Endothelial cell of umbilical vein (primary cell): Measurements from ENCODE around the gene FA2H. TPM values are rescaled to one million over a fixed set of nuclear protein-coding genes. Genes with fewer than 3 reads are reported as not detected.

Source experiments
- BruUV-seq: library from RNA; stranded (reverse); fragments of 400-500 nt; replicated peaks from 2 replicates; lab custom pipeline; 2021; lab: Mats Ljungman, UMichigan
- CTCF ChIA-PET: fragments of 300-600, 350-600 bp; sonication (Branson Sonifier 250); formaldehyde crosslinking; loops from one replicate; lab custom pipeline; 2021; ENCODE audit warnings: antibody characterized with exemption, inconsistent platforms; lab: Charles Lee
- POLR2A ChIA-PET: fragments of 300-600, 350-600 bp; sonication (Branson Sonifier 250); formaldehyde crosslinking; loops from one replicate; lab custom pipeline; 2021; ENCODE audit warnings: antibody characterized with exemption, inconsistent platforms; lab: Charles Lee
- DNase-seq: peaks from one replicate; pipeline ENCODE4 v3.0.0-alpha.2; 2011; ENCODE audit warnings: low read depth, low spot score
- FAIRE-seq: peaks from 2 replicates; lab custom pipeline; 2011; peaks lifted over from hg19 to GRCh38; lab: Jason Lieb, UNC
- H2AFZ ChIP-seq: 2 replicates; pipeline ENCODE4 v1.6.0; 2012; ENCODE audit warnings: low read depth, low read length, control low read depth, inconsistent platforms
- H3K27ac ChIP-seq: 2 replicates; pipeline ENCODE4 v1.5.1; 2011; ENCODE audit warnings: low read depth, mild to moderate bottlenecking, control low read depth, low read length, moderate library complexity; ENCODE audit not compliant: insufficient read depth
- H3K27me3 ChIP-seq, 2 experiments: 2 replicates each; pipeline versions ENCODE4 v1.6.0 to v1.6.1; 2011; ENCODE audit warnings: low read length in 2 of 2, mixed read lengths in 1 of 2; ENCODE audit not compliant: control insufficient read depth in 2 of 2, insufficient read depth in 2 of 2
- H3K36me3 ChIP-seq, 2 experiments: 2 replicates in 1 of 2; 3 replicates in 1 of 2; pipeline ENCODE4 v1.5.1; 2011; ENCODE audit warnings: low read length in 2 of 2, mild to moderate bottlenecking in 1 of 2, moderate library complexity in 1 of 2; ENCODE audit not compliant: control insufficient read depth in 2 of 2, insufficient read depth in 2 of 2; ENCODE audit errors: extremely low read depth in 1 of 2
- H3K4me1 ChIP-seq: 3 replicates; pipeline ENCODE4 v1.5.1; 2011; ENCODE audit warnings: mild to moderate bottlenecking, low read length; ENCODE audit not compliant: control insufficient read depth, insufficient read depth; ENCODE audit errors: extremely low read depth
- H3K4me2 ChIP-seq: 2 replicates; pipeline ENCODE4 v1.6.1; 2011; ENCODE audit warnings: low read length, control low read depth, mixed read lengths; ENCODE audit not compliant: insufficient read depth
- H3K4me3 ChIP-seq, 3 experiments: fragments of 200-600 bp in 1 of 3; sonication (generic), shearing (Covaris generic) in 1 of 3; replicated peaks in 1 of 3; 2 replicates each; pipeline ENCODE4 v1.5.1; 2011 to 2016; ENCODE audit warnings: control low read depth in 3 of 3, low read length in 3 of 3, mild to moderate bottlenecking in 2 of 3, inconsistent platforms in 1 of 3, low read depth in 1 of 3, moderate library complexity in 1 of 3; ENCODE audit not compliant: insufficient read depth in 1 of 3
- H3K79me2 ChIP-seq: 2 replicates; pipeline ENCODE4 v1.6.0; 2012; ENCODE audit warnings: low read length, inconsistent platforms; ENCODE audit not compliant: control insufficient read depth, insufficient read depth
- H3K9ac ChIP-seq: replicated peaks from 2 replicates; pipeline ENCODE3; 2011; ENCODE audit warnings: low read length, control low read depth; ENCODE audit not compliant: insufficient read depth; ENCODE audit errors: extremely low read depth
- H3K9me1 ChIP-seq: replicated peaks from 3 replicates; pipeline ENCODE4 v1.6.0; 2011; ENCODE audit warnings: mild to moderate bottlenecking, low read length; ENCODE audit not compliant: control insufficient read depth, insufficient read depth; ENCODE audit errors: extremely low read depth
- H3K9me3 ChIP-seq: replicated peaks from 2 replicates; pipeline ENCODE4 v1.5.1; 2012; ENCODE audit warnings: low read length, inconsistent platforms; ENCODE audit not compliant: control insufficient read depth, insufficient read depth
- H4K20me1 ChIP-seq: replicated peaks from 2 replicates; pipeline ENCODE3; 2011; ENCODE audit warnings: mild to moderate bottlenecking, low read length; ENCODE audit not compliant: control insufficient read depth, insufficient read depth; ENCODE audit errors: extremely low read depth
- FOS ChIP-seq: IDR thresholded peaks from 2 replicates; pipeline ENCODE4 v1.6.1; 2011; ENCODE audit warnings: mild to moderate bottlenecking, low read length, moderate library complexity, borderline replicate concordance; ENCODE audit not compliant: insufficient read depth
- GATA2 ChIP-seq: IDR thresholded peaks from 2 replicates; pipeline ENCODE4 v1.7.0; 2011; ENCODE audit warnings: low read depth, mild to moderate bottlenecking, moderate library complexity, mixed read lengths, low read length; ENCODE audit not compliant: insufficient read length, insufficient read depth
- JUN ChIP-seq: IDR thresholded peaks from 2 replicates; pipeline ENCODE4 v1.6.1; 2011; ENCODE audit warnings: borderline replicate concordance, low read depth; ENCODE audit not compliant: insufficient read length, insufficient read depth
- MYC ChIP-seq: IDR thresholded peaks from one replicate; pipeline ENCODE4 v1.6.1; 2011; ENCODE audit warnings: mild to moderate bottlenecking, low read depth, low read length
- POLR2A ChIP-seq: IDR thresholded peaks from 2 replicates; pipeline ENCODE4 v1.6.1; 2012; ENCODE audit warnings: low read depth, mild to moderate bottlenecking, control low read depth, low read length
- POLR2AphosphoS5 ChIP-seq: IDR thresholded peaks from 2 replicates; pipeline ENCODE4 v1.6.1; 2012; ENCODE audit warnings: low read depth, mild to moderate bottlenecking, control low read depth, low read length, moderate library complexity; ENCODE audit not compliant: insufficient read depth
- dilution Hi-C: fragments of 300-500 bp; cut with MboI; formaldehyde crosslinking; loops from one replicate; pipeline ENCODE4 v1.15.0; 2019; ENCODE audit warnings: low sequenced_read_pairs; ENCODE audit not compliant: extremely low pct_ligation_motif_present
- intact Hi-C: fragments of 100-400 bp; cut with micrococcal nuclease; formaldehyde crosslinking; loops from one replicate; pipeline ENCODE4 v1.10.0; 2022
- polyA plus RNA-seq, 4 experiments: library from polyadenylated mRNA; depleted of rRNA in 3 of 4; stranded (reverse) in 3 of 4; unstranded in 1 of 4; fragments of >200 nt; gene quantifications; 2 replicates each; pipeline versions ENCODE4 v1.2.1 to v1.2.3, GENCODE V29; 2011 to 2012; ENCODE audit warnings: missing spikeins in 1 of 4
- total RNA-seq: library from RNA; stranded (reverse); gene quantifications from 2 replicates; pipeline ENCODE4 v1.2.3, GENCODE V29; 2021
- TF ChIP-seq, protein P1 (sequence below): IDR thresholded peaks from 2 replicates; pipeline ENCODE4 v1.6.1; 2011; ENCODE audit not compliant: insufficient read depth, insufficient read length
- TF ChIP-seq, protein P2 (sequence below), 2 donors: IDR thresholded peaks; 1 replicate in 1 of 2; 2 replicates in 1 of 2; pipeline ENCODE4 v1.5.1; 2011; ENCODE audit warnings: low read length in 2 of 2, mild to moderate bottlenecking in 2 of 2, moderate library complexity in 2 of 2, control low read depth in 1 of 2, inconsistent platforms in 1 of 2, low read depth in 1 of 2; ENCODE audit not compliant: insufficient read depth in 1 of 2; ENCODE audit errors: extremely low read depth in 1 of 2

FA2H gene
- total and polyA plus RNA-seq, 2 donors (not counting 3 experiments of a cell fraction or from before 2014, with no cell fraction given) = not detected

DNA sequence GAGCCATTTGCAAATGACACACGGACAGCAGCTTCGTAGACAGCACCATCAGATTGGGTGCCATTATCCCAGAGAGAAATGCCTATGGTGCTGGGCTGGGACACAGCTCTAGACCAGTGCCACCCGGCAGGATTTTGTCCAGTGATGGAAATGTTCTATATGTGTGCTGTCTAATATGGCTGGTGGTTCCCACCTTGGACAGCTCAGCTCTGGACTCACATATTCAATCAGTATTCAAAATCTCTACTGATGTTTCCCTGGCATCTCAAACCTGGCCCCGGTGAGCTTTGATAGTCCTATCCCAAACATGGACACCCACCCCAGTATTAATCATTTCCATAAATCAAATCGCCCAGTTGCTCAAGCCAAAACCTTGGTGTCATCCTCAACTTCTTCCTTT, 23.0 kb downstream of the FA2H start:
- Histone ChIP-seq H3K4me2 (no peak overlapping the region), H4K20me1 (no peaks in the 10 kb centered on the region), H3K9me1 (no peaks in the 10 kb centered on the region), H3K79me2 (no peaks in the 10 kb centered on the region), H3K9ac (no peak overlapping the region), H3K36me3 (no peaks in the 10 kb centered on the region), H3K9me3 (no peaks in the 10 kb centered on the region), H3K4me1 (no peaks in the 10 kb centered on the region), H3K4me3 (no peak overlapping the region), H3K27me3 (peaks cover 0 to 4% of the 10 kb centered on the region in 2 experiments), H3K27ac (no peak overlapping the region), H2AFZ (no peak overlapping the region)
- intact Hi-C loops = no loop called here
- FAIRE-seq (no peak), DNase-seq (no peak)
- ChIA-PET CTCF (no interaction called here), POLR2A (no interaction called here)
- dilution Hi-C loops = no loop called here
- BruUV-seq = no TSS peak
- no peak for TF ChIP-seq GATA2
- TF ChIP-seq POLR2A = no peak
- TF ChIP-seq FOS = no peak
- TF ChIP-seq POLR2AphosphoS5 = no peak
- no peak for TF ChIP-seq MYC
- TF ChIP-seq, protein P1, sequence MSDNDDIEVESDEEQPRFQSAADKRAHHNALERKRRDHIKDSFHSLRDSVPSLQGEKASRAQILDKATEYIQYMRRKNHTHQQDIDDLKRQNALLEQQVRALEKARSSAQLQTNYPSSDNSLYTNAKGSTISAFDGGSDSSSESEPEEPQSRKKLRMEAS = no peak
- TF ChIP-seq JUN = no peak
- TF ChIP-seq, protein P2, sequence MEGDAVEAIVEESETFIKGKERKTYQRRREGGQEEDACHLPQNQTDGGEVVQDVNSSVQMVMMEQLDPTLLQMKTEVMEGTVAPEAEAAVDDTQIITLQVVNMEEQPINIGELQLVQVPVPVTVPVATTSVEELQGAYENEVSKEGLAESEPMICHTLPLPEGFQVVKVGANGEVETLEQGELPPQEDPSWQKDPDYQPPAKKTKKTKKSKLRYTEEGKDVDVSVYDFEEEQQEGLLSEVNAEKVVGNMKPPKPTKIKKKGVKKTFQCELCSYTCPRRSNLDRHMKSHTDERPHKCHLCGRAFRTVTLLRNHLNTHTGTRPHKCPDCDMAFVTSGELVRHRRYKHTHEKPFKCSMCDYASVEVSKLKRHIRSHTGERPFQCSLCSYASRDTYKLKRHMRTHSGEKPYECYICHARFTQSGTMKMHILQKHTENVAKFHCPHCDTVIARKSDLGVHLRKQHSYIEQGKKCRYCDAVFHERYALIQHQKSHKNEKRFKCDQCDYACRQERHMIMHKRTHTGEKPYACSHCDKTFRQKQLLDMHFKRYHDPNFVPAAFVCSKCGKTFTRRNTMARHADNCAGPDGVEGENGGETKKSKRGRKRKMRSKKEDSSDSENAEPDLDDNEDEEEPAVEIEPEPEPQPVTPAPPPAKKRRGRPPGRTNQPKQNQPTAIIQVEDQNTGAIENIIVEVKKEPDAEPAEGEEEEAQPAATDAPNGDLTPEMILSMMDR (IDR thresholded peaks at IDR 0.05; ENCODE audit: extremely low read depth in 1 of 2, insufficient read depth in 1 of 2, low read depth in 1 of 2, low read length in 2 of 2) = no peak
